Large intestine (tissue), 3 donors: ENCODE results near the gene SELENOO. TPM values are rescaled to one million over a fixed set of nuclear protein-coding genes. Genes with fewer than 3 reads are reported as not detected.

ENCODE experiments used
- DNase-seq, 2 donors: peaks; one replicate each; pipeline versions ENCODE4 v3.0.0 to v3.0.0-alpha.2; 2013
- H3K27ac ChIP-seq: one replicate; pipeline ENCODE4 v1.5.1; 2013; ENCODE audit warnings: low read length
- H3K27me3 ChIP-seq: 2 replicates; pipeline ENCODE4 v1.6.1; 2013; ENCODE audit warnings: low read length; ENCODE audit not compliant: control insufficient read depth, insufficient read depth
- H3K36me3 ChIP-seq: 2 replicates; pipeline ENCODE4 v1.6.1; 2013; ENCODE audit warnings: low read length; ENCODE audit not compliant: control insufficient read depth, insufficient read depth
- H3K4me1 ChIP-seq: one replicate; pipeline ENCODE4 v1.6.1; 2013; ENCODE audit warnings: low read length; ENCODE audit not compliant: control insufficient read depth, insufficient read depth
- H3K4me3 ChIP-seq: one replicate; pipeline ENCODE4 v1.5.1; 2013; ENCODE audit warnings: low read length
- H3K9me3 ChIP-seq: one replicate; pipeline ENCODE4 v1.6.1; 2013; ENCODE audit warnings: mild to moderate bottlenecking, low read depth, low read length, moderate library complexity; ENCODE audit not compliant: control insufficient read depth
- WGBS: methylation state at CpG from one replicate; pipeline ENCODE4 v1.1.5; 2013; ENCODE audit warnings: low lambda C conversion rate; ENCODE audit not compliant: insufficient coverage; 5-methylcytosine and 5-hydroxymethylcytosine counted together
- polyA plus RNA-seq: library from polyadenylated mRNA; unstranded; fragments of 120-200 nt; gene quantifications from one replicate; pipeline ENCODE4 v1.2.1, GENCODE V29; 2013

Gene SELENOO
- polyA plus RNA-seq, 1 donor = 44.4 TPM

DNA sequence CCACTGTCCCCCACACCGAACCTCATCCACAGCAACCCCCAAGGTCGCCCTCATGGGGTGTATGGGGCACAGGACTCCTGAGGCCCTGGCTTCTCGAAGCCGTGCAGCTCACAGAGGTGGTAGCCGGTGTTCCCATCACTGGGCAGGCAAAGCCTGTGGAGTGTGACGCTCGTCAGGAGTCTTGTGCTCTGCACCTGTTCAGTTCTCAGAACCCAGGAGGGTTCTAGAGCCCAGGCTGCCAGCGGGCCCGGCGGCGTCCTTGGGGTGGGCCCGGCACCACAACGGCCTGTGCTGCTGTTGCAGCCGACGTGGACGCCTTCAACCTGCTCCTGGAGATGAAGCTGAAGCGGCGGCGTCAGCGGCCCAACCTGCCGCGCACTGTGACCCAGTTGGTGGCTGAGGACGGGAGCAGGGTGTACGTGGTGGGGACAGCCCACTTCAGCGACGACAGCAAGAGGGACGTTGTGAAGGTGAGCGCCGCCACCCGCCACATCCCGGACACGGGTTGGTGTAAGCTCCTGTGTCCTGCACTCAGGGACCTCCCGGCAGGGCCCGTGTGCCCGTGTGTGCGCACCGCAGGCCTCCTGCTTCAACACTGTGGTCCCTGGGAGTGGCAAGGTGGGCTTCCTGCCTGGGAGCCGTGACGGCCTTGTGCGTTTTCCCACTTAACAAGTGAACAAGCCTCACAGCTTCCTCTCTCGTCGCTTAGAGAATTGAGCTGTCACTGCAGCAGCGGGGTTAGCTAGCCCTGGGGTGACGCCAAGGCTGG, 6.6 kb upstream of the SELENOO start:
- WGBS = no CpG with 5 or more reads among the region's 44 CpGs
- Histone ChIP-seq H3K9me3 (peaks cover 2% of the 10 kb centered on the region), H3K36me3 (peaks cover 43% of the 10 kb centered on the region), H3K27me3 (no peaks in the 10 kb centered on the region), H3K4me1 (peaks cover 26% of the 10 kb centered on the region), H3K4me3 (no peak overlapping the region), H3K27ac (no peak overlapping the region)
- DNase-seq = no peak

DNA sequence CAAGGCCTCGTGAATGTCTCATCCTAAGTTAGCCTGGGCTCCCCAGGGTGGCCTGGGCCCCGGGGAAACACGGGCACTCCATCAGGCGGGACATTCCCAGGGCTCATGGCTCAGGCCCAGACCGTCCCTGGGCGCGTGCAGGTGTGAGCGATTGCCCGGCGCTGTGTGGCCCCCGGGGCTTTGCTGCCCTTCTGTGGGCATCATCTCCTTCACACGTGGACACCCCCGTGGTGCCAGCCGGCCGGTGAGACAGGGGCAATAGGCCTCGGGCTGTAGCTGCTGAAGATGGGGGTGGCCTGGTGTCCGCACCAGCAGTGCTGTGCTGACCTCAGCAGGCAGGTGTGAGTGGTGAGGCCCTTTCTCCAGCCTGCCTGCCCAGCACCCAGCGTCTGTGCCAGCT, 4.6 kb upstream of the SELENOO start:
- Histone ChIP-seq H3K9me3 (no peaks in the 10 kb centered on the region), H3K4me1 (peaks cover 11% of the 10 kb centered on the region)

DNA sequence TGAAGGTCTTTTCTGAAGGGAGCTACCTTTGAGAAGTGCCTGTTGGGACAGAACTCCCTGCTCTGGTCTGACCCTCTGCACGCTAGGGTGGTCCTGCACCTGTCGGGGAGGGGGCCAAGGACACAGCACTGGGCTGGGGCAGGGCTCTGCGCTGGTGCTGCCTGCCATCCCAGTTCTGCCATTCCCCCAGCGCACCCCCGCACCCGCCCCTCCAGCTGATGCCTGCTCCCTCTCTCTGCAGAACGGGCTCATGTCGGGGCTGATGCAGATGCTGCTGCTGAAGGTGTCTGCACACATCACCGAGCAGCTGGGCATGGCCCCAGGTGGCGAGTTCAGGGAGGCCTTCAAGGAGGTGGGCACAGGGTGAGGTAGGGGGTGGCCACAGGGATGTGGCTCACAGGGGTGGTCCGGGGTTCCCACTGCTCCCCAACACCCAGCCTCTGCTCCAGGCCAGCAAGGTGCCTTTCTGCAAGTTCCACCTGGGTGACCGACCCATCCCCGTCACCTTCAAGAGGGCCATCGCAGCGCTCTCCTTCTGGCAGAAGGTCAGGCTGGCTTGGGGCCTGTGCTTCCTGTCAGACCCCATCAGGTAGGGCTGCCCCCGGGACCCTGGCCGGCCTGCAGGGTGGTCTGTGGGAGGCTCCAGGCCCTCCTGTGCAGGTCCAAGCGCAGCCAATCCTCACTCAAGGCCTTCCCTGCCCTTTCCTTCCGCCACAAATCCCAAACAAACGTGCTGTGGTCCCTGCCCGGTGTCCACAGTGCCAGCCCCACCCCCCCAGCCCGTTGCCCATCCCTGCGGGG, 3.6 kb upstream of the SELENOO start:
- H3K27me3 ChIP-seq = no peaks in the 10 kb centered on the region
- no peak overlapping the region for H3K27ac ChIP-seq
- H3K4me3 ChIP-seq = no peak overlapping the region
- peaks cover 46% of the 10 kb centered on the region for H3K36me3 ChIP-seq
- no CpG with 5 or more reads among the region's 23 CpGs for WGBS
- H3K9me3 ChIP-seq = no peaks in the 10 kb centered on the region
- no peak for DNase-seq
- H3K4me1 ChIP-seq = peaks cover 14% of the 10 kb centered on the region

More for the DNA sequence above, 4.6 kb upstream of the SELENOO start:
- no peaks in the 10 kb centered on the region for H3K27me3 ChIP-seq
- WGBS = no CpG with 5 or more reads among the region's 18 CpGs
- no peak overlapping the region for H3K4me3 ChIP-seq
- H3K27ac ChIP-seq = no peak overlapping the region
- DNase-seq = no peak
- peaks cover 46% of the 10 kb centered on the region for H3K36me3 ChIP-seq

- Histone ChIP-seq H3K36me3 (peaks cover 48% of the 10 kb centered on the region), H3K4me1 (peaks cover 12% of the 10 kb centered on the region), H3K9me3 (no peaks in the 10 kb centered on the region), H3K27ac (no peak overlapping the region), H3K4me3 (no peak overlapping the region), H3K27me3 (no peaks in the 10 kb centered on the region)
- no CpG with 5 or more reads among the region's 61 CpGs for WGBS
- DNase-seq = no peak
These were observed 2.8 kb upstream of the SELENOO start for GRCh38 chr22:50197856-50198623.

DNA sequence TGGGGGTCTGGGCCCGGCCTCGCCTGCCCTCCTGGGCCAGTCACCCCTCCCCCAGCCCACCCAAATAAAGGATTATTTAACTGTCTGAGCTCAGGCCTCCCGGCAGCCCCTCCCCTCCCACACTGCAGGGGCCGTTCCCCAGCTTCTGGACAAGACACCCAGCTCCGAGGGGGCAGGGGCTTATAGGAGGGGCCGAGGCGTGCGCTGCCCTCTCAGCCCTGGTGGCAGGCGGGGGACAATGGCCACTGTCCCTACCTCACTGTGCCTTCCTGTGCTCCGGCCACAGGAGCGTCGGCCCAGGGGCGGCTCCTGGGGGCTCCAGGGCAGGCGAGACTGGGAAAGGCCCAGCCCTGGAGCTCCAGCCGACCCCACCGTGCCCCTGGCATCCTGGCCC, 2.2 kb upstream of the SELENOO start:
- Histone ChIP-seq H3K36me3 (peaks cover 49% of the 10 kb centered on the region), H3K9me3 (no peaks in the 10 kb centered on the region), H3K27me3 (no peaks in the 10 kb centered on the region), H3K27ac (no peak overlapping the region), H3K4me3 (no peak overlapping the region), H3K4me1 (peaks cover 12% of the 10 kb centered on the region)
- no CpG with 5 or more reads among the region's 16 CpGs for WGBS
- DNase-seq = no peak

GRCh38 chr22:50199251-50199721, 1.5 kb upstream of the SELENOO start:
- WGBS = 100% methylated on average over 2 of the region's 18 CpGs
- Histone ChIP-seq H3K36me3 (peaks cover 42% of the 10 kb centered on the region), H3K27me3 (no peaks in the 10 kb centered on the region), H3K4me3 (no peak overlapping the region), H3K4me1 (peaks cover 12% of the 10 kb centered on the region), H3K27ac (no peak overlapping the region), H3K9me3 (no peaks in the 10 kb centered on the region)
- DNase-seq = no peak

- no peaks in the 10 kb centered on the region for H3K27me3 ChIP-seq
- DNase-seq = no peak
- WGBS = no CpG with 5 or more reads among the region's 34 CpGs
- H3K36me3 ChIP-seq = peaks cover 36% of the 10 kb centered on the region
- H3K27ac ChIP-seq = no peak overlapping the region
- no peaks in the 10 kb centered on the region for H3K9me3 ChIP-seq
- H3K4me3 ChIP-seq = peak overlapping the region; percentile 54
- peaks cover 12% of the 10 kb centered on the region for H3K4me1 ChIP-seq
These were observed 866 bp upstream of the SELENOO start for GRCh38 chr22:50199829-50200460.

DNA sequence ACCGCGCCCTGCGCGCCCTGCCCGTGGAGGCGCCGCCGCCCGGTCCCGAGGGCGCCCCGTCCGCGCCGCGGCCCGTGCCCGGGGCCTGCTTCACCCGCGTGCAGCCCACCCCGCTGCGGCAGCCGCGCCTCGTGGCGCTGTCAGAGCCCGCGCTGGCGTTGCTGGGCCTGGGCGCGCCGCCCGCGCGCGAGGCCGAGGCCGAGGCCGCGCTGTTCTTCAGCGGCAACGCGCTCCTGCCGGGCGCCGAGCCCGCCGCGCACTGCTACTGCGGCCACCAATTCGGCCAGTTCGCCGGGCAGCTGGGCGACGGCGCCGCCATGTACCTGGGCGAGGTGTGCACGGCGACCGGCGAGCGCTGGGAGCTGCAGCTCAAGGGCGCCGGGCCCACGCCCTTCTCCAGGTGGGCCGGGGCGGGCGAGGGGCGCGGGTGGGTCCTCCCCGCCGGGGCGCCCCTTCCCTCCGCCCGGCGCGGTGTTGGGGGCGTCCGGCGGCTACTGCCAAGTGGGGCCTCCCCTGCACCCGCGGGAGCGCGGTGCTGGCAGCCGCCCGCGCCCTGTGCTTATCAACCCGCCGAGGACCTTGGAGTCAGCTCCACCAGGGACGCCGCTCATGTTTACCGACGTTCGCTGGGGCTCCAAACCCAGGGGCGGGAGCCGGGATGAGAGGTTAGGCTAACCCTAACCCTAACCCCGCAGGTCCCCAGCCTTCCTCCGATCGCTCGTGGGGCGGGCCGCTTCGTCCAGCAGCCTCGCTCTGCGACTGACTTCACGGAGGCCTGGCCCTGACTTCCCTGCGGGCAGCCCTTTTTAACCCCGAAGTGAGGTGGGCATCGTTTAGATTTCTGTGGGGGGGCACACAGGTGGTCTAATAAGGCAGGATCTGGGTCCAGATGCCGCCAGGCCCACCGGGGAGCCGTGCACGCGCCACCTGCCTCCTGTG, 649 bp downstream of the SELENOO start:
- peaks cover 34% of the 10 kb centered on the region for H3K36me3 ChIP-seq
- H3K27me3 ChIP-seq = no peaks in the 10 kb centered on the region
- no CpG with 5 or more reads among the region's 115 CpGs for WGBS
- peaks cover 2% of the 10 kb centered on the region for H3K9me3 ChIP-seq
- peak overlapping the region; percentile 49 for H3K27ac ChIP-seq
- DNase-seq = peak in 1 of 2 donors; percentile 64
- peak overlapping the region; percentile 72 for H3K4me3 ChIP-seq
- H3K4me1 ChIP-seq = peaks cover 12% of the 10 kb centered on the region

GRCh38 chr22:50202130-50202666, 1.4 kb downstream of the SELENOO start:
- DNase-seq = peak in 1 of 2 donors; percentile 67
- H3K4me3 ChIP-seq = peak overlapping the region; percentile 72
- peaks cover 12% of the 10 kb centered on the region for H3K4me1 ChIP-seq
- H3K36me3 ChIP-seq = peaks cover 37% of the 10 kb centered on the region
- WGBS = 30% methylated on average over 2 of the region's 13 CpGs
- no peaks in the 10 kb centered on the region for H3K27me3 ChIP-seq
- peaks cover 2% of the 10 kb centered on the region for H3K9me3 ChIP-seq
- H3K27ac ChIP-seq = peak overlapping the region; percentile 49
